ENCODE results near the gene CYB5R2. TPM values are rescaled to one million over a fixed set of nuclear protein-coding genes. Genes with fewer than 3 reads are reported as not detected.

Gene CYB5R2
- total RNA-seq, 1 donor from 2014 or later = 12.7 TPM

DNA sequence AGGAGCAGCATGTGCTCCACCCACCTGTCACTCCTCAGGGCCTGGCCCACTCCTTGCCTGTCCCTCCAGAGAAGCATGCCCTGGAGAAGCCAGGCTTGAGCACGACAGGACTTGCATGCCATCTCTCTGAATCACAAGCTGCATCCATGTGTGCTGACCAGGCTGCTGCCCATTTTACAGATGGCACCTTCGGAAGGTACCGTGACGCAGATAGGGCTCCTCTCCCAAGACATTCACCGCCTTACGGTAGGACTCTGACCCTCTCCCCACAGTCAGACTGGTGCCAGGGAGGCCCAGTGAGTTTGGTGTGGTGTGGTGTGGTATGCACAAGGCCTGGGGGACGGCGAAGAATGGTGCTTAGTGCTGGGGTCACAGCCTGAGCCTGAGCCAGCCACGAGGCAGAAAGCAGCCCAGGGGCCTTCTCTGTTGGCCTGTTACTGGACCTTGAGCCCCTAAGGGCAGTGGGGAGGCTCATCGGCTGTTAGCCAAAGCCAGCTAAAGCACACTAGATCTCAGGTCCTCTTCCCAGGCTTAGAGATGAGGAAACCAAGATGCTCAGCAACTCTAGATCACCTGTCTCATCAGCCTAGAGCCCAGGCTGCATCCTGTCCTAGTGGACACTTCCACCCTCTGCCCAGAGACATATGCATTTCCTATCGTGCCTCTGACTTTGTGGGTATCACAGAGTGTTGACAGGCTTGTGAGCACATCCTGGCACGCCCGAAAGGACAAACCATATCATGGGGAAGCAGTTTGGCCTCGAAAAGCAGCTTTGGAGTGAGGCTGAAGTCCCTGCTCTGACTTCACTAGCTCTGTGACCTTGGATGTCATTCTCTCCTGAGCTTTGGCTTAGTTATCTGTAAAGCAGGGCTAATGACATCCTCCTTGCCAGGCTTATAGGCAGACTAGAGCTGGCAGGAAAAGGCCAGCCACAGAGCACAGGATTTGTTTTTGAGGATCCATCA lies 17.8 kb downstream of the CYB5R2 start:
- DNase-seq (ENCODE audit: low spot score) = no peak
- H3K27me3 Mint-ChIP-seq (ENCODE audit: low read depth) = no peaks in the 10 kb centered on the region
- no peak overlapping the region for H3K27ac Mint-ChIP-seq (ENCODE audit: unreplicated experiment)
- H3K9me3 Mint-ChIP-seq (ENCODE audit: low read depth) = no peaks in the 10 kb centered on the region
- TF ChIP-seq, protein P1, sequence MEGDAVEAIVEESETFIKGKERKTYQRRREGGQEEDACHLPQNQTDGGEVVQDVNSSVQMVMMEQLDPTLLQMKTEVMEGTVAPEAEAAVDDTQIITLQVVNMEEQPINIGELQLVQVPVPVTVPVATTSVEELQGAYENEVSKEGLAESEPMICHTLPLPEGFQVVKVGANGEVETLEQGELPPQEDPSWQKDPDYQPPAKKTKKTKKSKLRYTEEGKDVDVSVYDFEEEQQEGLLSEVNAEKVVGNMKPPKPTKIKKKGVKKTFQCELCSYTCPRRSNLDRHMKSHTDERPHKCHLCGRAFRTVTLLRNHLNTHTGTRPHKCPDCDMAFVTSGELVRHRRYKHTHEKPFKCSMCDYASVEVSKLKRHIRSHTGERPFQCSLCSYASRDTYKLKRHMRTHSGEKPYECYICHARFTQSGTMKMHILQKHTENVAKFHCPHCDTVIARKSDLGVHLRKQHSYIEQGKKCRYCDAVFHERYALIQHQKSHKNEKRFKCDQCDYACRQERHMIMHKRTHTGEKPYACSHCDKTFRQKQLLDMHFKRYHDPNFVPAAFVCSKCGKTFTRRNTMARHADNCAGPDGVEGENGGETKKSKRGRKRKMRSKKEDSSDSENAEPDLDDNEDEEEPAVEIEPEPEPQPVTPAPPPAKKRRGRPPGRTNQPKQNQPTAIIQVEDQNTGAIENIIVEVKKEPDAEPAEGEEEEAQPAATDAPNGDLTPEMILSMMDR (IDR thresholded peaks at IDR 0.05) = no peak
- H3K4me1 Mint-ChIP-seq (ENCODE audit: low read depth) = no peaks in the 10 kb centered on the region
- peaks cover 48% of the 10 kb centered on the region for H3K36me3 Mint-ChIP-seq (ENCODE audit: low read depth)
- no peak overlapping the region for H3K4me3 Mint-ChIP-seq (ENCODE audit: unreplicated experiment)

DNA sequence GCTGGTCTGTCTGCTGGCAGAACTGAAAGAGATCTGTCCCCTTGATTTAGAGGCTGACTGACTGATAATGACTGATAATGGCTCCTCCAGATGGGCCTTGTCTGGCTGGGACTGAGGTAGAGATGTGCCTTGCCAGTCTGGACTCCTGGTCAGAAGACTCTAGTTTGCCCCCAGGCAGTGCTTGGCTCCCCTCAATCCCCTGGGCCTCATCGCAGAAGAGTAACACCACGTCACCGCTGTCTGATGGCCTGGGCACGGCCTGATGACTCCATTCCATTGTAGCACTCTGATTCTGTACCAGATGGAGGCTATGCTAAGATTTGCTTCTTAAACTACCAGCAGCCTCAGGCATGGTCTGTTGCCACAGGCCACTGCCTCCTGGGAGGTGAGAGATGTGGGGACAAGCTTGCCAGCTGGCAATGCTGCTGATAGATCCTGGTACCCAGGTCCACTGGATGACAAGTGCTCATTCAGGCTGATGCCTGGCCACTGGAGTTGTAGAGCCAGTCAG lies 19.1 kb downstream of the CYB5R2 start:
- TF ChIP-seq, protein P1 (IDR thresholded peaks at IDR 0.05) = no peak
- Mint-ChIP-seq H3K27me3 (ENCODE audit: low read depth) (no peaks in the 10 kb centered on the region), H3K4me3 (ENCODE audit: unreplicated experiment) (no peak overlapping the region), H3K36me3 (ENCODE audit: low read depth) (peaks cover 60% of the 10 kb centered on the region), H3K27ac (ENCODE audit: unreplicated experiment) (no peak overlapping the region), H3K4me1 (ENCODE audit: low read depth) (no peaks in the 10 kb centered on the region), H3K9me3 (ENCODE audit: low read depth) (no peaks in the 10 kb centered on the region)
- no peak for DNase-seq (ENCODE audit: low spot score)

DNA sequence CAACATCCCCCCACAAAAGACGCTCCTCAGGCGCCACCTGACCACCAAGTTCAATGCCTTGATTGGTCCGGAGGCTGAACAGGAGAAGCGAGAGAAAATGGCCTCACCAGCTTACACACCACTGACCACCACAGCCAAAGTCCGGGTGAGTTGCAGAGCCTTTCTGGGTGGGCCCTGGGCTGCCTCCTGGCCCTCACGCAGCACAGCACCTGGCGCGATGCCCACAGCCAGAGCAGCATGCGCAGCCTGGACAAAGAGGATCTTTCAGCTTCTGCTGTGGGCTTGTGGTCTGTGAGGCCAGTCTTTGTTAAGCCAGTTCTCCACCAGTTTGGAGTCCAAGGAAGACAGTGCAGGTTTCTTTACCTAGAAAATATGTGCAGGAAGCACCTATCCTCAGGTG lies 21.6 kb downstream of the CYB5R2 start:
- H3K36me3 Mint-ChIP-seq (ENCODE audit: low read depth) = peaks cover 56% of the 10 kb centered on the region
- DNase-seq (ENCODE audit: low spot score) = no peak
- H3K4me3 Mint-ChIP-seq (ENCODE audit: unreplicated experiment) = no peak overlapping the region
- no peak overlapping the region for H3K27ac Mint-ChIP-seq (ENCODE audit: unreplicated experiment)
- H3K4me1 Mint-ChIP-seq (ENCODE audit: low read depth) = no peaks in the 10 kb centered on the region
- no peaks in the 10 kb centered on the region for H3K9me3 Mint-ChIP-seq (ENCODE audit: low read depth)
- H3K27me3 Mint-ChIP-seq (ENCODE audit: low read depth) = no peaks in the 10 kb centered on the region
- TF ChIP-seq, protein P1 (IDR thresholded peaks at IDR 0.05) = no peak

DNA sequence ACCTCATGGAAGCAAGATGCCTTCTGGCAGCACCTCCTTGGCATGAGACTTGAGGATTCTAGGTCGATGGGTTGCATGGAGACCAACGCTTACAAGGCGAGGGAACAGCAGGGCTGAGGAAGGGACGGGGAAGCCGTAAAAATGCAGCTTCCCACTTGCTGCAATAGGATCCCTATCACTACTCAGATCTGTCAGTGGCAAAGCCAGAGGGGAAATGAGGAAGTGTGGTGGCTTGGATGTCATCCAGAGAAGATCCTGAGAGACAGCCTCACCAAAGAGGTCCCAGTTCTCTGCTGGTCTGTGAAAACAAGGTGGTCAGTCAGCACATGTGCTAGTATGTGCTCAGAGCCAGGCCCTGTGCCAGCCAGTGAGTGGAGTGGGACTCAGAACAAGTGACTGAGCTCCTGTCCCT lies 22.2 kb downstream of the CYB5R2 start:
- H3K36me3 Mint-ChIP-seq (ENCODE audit: low read depth) = peaks cover 55% of the 10 kb centered on the region
- TF ChIP-seq, protein P1 (IDR thresholded peaks at IDR 0.05) = no peak
- DNase-seq (ENCODE audit: low spot score) = no peak
- H3K27me3 Mint-ChIP-seq (ENCODE audit: low read depth) = no peaks in the 10 kb centered on the region
- H3K4me1 Mint-ChIP-seq (ENCODE audit: low read depth) = no peaks in the 10 kb centered on the region
- H3K9me3 Mint-ChIP-seq (ENCODE audit: low read depth) = no peaks in the 10 kb centered on the region
- no peak overlapping the region for H3K27ac Mint-ChIP-seq (ENCODE audit: unreplicated experiment)
- no peak overlapping the region for H3K4me3 Mint-ChIP-seq (ENCODE audit: unreplicated experiment)

DNA sequence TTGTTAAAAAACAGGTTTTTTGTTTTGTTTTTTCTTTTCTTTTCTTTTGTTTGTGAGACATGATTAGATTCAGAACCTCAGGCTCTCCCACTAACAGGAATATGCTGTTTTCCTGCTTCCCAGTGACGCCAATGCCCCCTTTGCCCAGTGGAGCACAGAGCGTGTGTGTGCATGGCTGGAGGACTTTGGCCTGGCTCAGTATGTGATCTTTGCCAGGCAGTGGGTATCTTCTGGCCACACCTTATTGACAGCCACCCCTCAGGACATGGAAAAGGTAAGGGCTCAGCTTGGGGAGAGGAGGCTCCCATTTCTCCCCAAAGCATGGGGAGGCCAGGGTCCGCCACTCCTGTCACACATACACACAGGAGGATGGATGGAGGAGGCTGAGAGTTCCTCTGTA lies 25.0 kb downstream of the CYB5R2 start:
- no peaks in the 10 kb centered on the region for H3K27me3 Mint-ChIP-seq (ENCODE audit: low read depth)
- H3K36me3 Mint-ChIP-seq (ENCODE audit: low read depth) = peaks cover 56% of the 10 kb centered on the region
- no peaks in the 10 kb centered on the region for H3K4me1 Mint-ChIP-seq (ENCODE audit: low read depth)
- H3K4me3 Mint-ChIP-seq (ENCODE audit: unreplicated experiment) = no peak overlapping the region
- no peak for DNase-seq (ENCODE audit: low spot score)
- peak overlapping the region; percentile 59 for H3K27ac Mint-ChIP-seq (ENCODE audit: unreplicated experiment)
- TF ChIP-seq, protein P1 (IDR thresholded peaks at IDR 0.05) = no peak
- no peaks in the 10 kb centered on the region for H3K9me3 Mint-ChIP-seq (ENCODE audit: low read depth)
